OCI-LY7 (cell line): ENCODE measurements around the gene FCAMR.

Source experiments
- EZH2phosphoT487 ChIP-seq: fragments of 200-600 bp; sonication (generic); IDR thresholded peaks from 2 replicates; pipeline ENCODE4 v1.6.1; 2018; ENCODE audit warnings: low read depth, borderline replicate concordance, mild to moderate bottlenecking, mixed run types, antibody characterized with exemption, low read length, moderate library complexity, mixed read lengths
- TF ChIP-seq, protein P1 (sequence below): fragments of 200-600 bp; sonication (generic); conservative IDR thresholded peaks from 2 replicates; pipeline ENCODE4 v1.5.1; 2014; ENCODE audit warnings: mild to moderate bottlenecking, antibody characterized with exemption, low read length, moderate library complexity, mixed read lengths

DNA sequence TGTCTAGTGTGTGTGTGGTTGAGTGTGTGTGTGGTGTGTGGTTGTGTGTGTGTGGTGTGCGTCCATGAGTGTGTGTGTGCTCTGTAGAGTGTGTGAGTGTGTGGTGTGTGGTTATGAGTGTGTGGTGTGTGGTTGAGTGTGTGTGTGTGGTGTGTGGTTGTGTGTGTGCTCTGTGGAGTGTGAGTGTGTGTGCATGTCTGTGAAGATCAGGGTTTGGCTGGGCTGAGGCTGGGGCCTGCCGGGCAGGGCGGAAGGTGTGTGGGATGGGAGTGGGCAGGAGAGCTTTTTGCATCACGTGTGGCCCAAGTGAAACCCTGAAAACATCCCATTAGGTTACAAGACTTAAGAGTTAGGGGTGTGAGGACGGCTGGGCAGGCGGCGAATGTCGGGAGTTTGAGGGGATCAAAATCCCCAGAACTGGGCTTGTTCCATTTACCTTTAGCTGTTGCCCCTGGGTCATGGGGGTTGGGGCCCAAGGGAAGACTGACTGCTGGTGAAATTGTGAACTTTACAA is 45.6 kb downstream of the FCAMR start:
- TF ChIP-seq, protein P1, sequence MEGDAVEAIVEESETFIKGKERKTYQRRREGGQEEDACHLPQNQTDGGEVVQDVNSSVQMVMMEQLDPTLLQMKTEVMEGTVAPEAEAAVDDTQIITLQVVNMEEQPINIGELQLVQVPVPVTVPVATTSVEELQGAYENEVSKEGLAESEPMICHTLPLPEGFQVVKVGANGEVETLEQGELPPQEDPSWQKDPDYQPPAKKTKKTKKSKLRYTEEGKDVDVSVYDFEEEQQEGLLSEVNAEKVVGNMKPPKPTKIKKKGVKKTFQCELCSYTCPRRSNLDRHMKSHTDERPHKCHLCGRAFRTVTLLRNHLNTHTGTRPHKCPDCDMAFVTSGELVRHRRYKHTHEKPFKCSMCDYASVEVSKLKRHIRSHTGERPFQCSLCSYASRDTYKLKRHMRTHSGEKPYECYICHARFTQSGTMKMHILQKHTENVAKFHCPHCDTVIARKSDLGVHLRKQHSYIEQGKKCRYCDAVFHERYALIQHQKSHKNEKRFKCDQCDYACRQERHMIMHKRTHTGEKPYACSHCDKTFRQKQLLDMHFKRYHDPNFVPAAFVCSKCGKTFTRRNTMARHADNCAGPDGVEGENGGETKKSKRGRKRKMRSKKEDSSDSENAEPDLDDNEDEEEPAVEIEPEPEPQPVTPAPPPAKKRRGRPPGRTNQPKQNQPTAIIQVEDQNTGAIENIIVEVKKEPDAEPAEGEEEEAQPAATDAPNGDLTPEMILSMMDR: no peak
- no peak for TF ChIP-seq EZH2phosphoT487
